K562 (cell line): ENCODE results near the gene WDR1. TPM values are rescaled to one million over a fixed set of nuclear protein-coding genes. Genes with fewer than 3 reads are reported as not detected.

Experiments used
- ATAC-seq: fragments of 200-7000 bp; cut with Tn5 transposase; 3 replicates; pipeline ENCODE4 v1.9.1; 2020; ENCODE audit warnings: moderate library complexity
- BruUV-seq: library from RNA; stranded (reverse); fragments of 400-500 nt; replicated peaks from 2 replicates; lab custom pipeline; 2021; lab: Mats Ljungman, UMichigan
- CTCF ChIA-PET: fragments of 300-600 bp; formaldehyde crosslinking; extraction: SDS; loops from one replicate; lab custom pipeline; 2021; ENCODE audit warnings: low intra/inter-chr PET ratio; lab: Yijun Ruan, JAX
- POLR2A ChIA-PET: fragments of 300-600, 350-650 bp; sonication (Branson Sonifier 250); formaldehyde crosslinking; extraction: SDS; loops from one replicate; lab custom pipeline; 2021; ENCODE audit warnings: antibody characterized with exemption, inconsistent platforms; lab: Yijun Ruan, JAX
- DNase-seq, 4 experiments: peaks; one replicate each; pipeline versions ENCODE4 v3.0.0 to v3.0.0-alpha.2; 2011 to 2018; ENCODE audit warnings: low spot score in 3 of 4, mixed read lengths in 3 of 4; ENCODE audit errors: extremely low read depth in 1 of 4
- FAIRE-seq: peaks from 2 replicates; lab custom pipeline; 2011; peaks lifted over from hg19 to GRCh38; lab: Jason Lieb, UNC
- H2AFZ ChIP-seq: 2 replicates; pipeline ENCODE4 v1.6.0; 2011; ENCODE audit warnings: low read depth, low read length, control low read depth, inconsistent platforms
- H3K27ac ChIP-seq: fragments of 200-600 bp; 3 replicates; pipeline ENCODE4 v1.8.0; 2011; ENCODE audit warnings: low read depth, mild to moderate bottlenecking, control low read depth, inconsistent platforms, low read length, moderate library complexity, mixed read lengths; ENCODE audit errors: extremely low read depth
- H3K27me3 ChIP-seq, 2 experiments: fragments of 300-600 bp in 1 of 2; 2 replicates in 1 of 2; 3 replicates in 1 of 2; pipeline versions ENCODE4 v1.6.0 to v1.8.0; 2011; ENCODE audit warnings: inconsistent platforms in 2 of 2, low read length in 2 of 2, mild to moderate bottlenecking in 1 of 2, mixed read lengths in 1 of 2, moderate library complexity in 1 of 2; ENCODE audit not compliant: control insufficient read depth in 2 of 2, insufficient read depth in 2 of 2
- H3K36me3 ChIP-seq: fragments of 300-600 bp; 3 replicates; pipeline ENCODE4 v1.8.0; 2011; ENCODE audit warnings: mild to moderate bottlenecking, low read length, inconsistent platforms; ENCODE audit not compliant: control insufficient read depth, insufficient read depth
- H3K4me1 ChIP-seq, 2 experiments: fragments of 200-600 bp in 1 of 2; replicated peaks in 1 of 2; 2 replicates in 1 of 2; 3 replicates in 1 of 2; pipeline versions ENCODE4 v1.5.1 to v1.8.0; 2011; ENCODE audit warnings: inconsistent platforms in 2 of 2, low read length in 2 of 2, mild to moderate bottlenecking in 1 of 2, mixed read lengths in 1 of 2, moderate library complexity in 1 of 2; ENCODE audit not compliant: control insufficient read depth in 2 of 2, insufficient read depth in 2 of 2
- H3K4me2 ChIP-seq: 2 replicates; pipeline ENCODE4 v1.6.1; 2011; ENCODE audit warnings: low read length, control low read depth, inconsistent platforms, mixed read lengths; ENCODE audit not compliant: insufficient read depth
- H3K4me3 ChIP-seq: fragments of 200-600 bp; sonication (generic), shearing (Covaris generic); 2 replicates; pipeline ENCODE4 v1.5.1; 2016; ENCODE audit warnings: control low read depth, inconsistent platforms
- H3K79me2 ChIP-seq: fragments of 200-600 bp; 3 replicates; pipeline ENCODE4 v1.8.0; 2011; ENCODE audit warnings: low read length, inconsistent platforms; ENCODE audit not compliant: control insufficient read depth, insufficient read depth
- H3K9ac ChIP-seq, 2 experiments: 2 replicates each; pipeline versions ENCODE4 v1.6.0 to v1.6.1; 2011; ENCODE audit warnings: low read depth in 2 of 2, low read length in 2 of 2, control low read depth in 1 of 2, inconsistent platforms in 1 of 2, mild to moderate bottlenecking in 1 of 2, mixed read lengths in 1 of 2; ENCODE audit not compliant: insufficient read depth in 1 of 2
- H3K9me1 ChIP-seq: one replicate; pipeline ENCODE4 v1.6.0; 2011; ENCODE audit warnings: inconsistent platforms, mild to moderate bottlenecking, low read length, moderate library complexity; ENCODE audit not compliant: control insufficient read depth, insufficient read depth
- H3K9me3 ChIP-seq: replicated peaks from 2 replicates; pipeline ENCODE4 v1.5.1; 2011; ENCODE audit warnings: low read depth, low read length, inconsistent platforms; ENCODE audit not compliant: control insufficient read depth, insufficient read depth
- H4K20me1 ChIP-seq: replicated peaks from 2 replicates; pipeline ENCODE4 v1.6.1; 2011; ENCODE audit warnings: low read length, inconsistent platforms, mixed read lengths; ENCODE audit not compliant: control insufficient read depth, insufficient read depth
- ARID3B ChIP-seq: fragments of 250-450 bp; sonication (Bioruptor Pico); IDR thresholded peaks from 2 replicates; pipeline ENCODE4 v1.4.0; 2020; ENCODE audit warnings: borderline replicate concordance
- ETV1 ChIP-seq: fragments of 450-650 bp; conservative IDR thresholded peaks from 2 replicates; pipeline ENCODE4 v1.6.1; 2016; ENCODE audit warnings: missing genetic modification characterization, control low read depth, low read depth, missing compliant biosample characterization
- GTF2F1 ChIP-seq: IDR thresholded peaks from 2 replicates; pipeline ENCODE4 v1.6.1; 2011; ENCODE audit warnings: low read depth, low read length, improper control_type of control experiment
- NFXL1 ChIP-seq: fragments of 450-650 bp; formaldehyde crosslinking; IDR thresholded peaks from 2 replicates; pipeline ENCODE4 v1.4.0; 2021; ENCODE audit warnings: mild to moderate bottlenecking
- SAP30 ChIP-seq: fragments of 200-600 bp; sonication (generic); IDR thresholded peaks from 2 replicates; pipeline ENCODE4 v1.6.1; 2012; ENCODE audit warnings: borderline replicate concordance, low read depth, mild to moderate bottlenecking, moderate library complexity, low read length, control low read depth, inconsistent platforms; ENCODE audit not compliant: insufficient read depth, poor library complexity, severe bottlenecking
- SMARCC2 ChIP-seq: fragments of 450-650 bp; IDR thresholded peaks from 2 replicates; pipeline ENCODE4 v1.6.1; 2017; ENCODE audit warnings: antibody characterized with exemption, moderate library complexity, mild to moderate bottlenecking, low read depth
- XRCC4 ChIP-seq: IDR thresholded peaks from one replicate; pipeline ENCODE4 v1.6.1; 2011; ENCODE audit not compliant: insufficient read depth, insufficient read length; ENCODE audit errors: extremely low read depth
- ZKSCAN3 ChIP-seq: fragments of 250-450 bp; sonication (Bioruptor Pico); IDR thresholded peaks from 2 replicates; pipeline ENCODE4 v1.4.0; 2020
- in situ Hi-C: fragments of 300-500 bp; cut with MboI; formaldehyde crosslinking; loops from 4 replicates; pipeline ENCODE4 v1.15.0; 2018; ENCODE audit warnings: inconsistent platforms, mixed read lengths
- intact Hi-C: fragments of 100-400 bp; cut with micrococcal nuclease; formaldehyde crosslinking; loops from 2 replicates; pipeline ENCODE4 v1.14.2; 2022
- polyA plus RNA-seq, 8 experiments: library from polyadenylated mRNA; depleted of rRNA in 4 of 8; stranded (reverse) in 5 of 8; unstranded in 3 of 8; fragments of >200 nt; fragmentation: Nextera tagmentation in 2 of 8; fragmentation: Illumina TruSeq in 1 of 8; extraction: Ambion mirVana in 2 of 8; extraction: Trizol in 1 of 8; gene quantifications; 2 replicates each; pipeline versions ENCODE4 v1.2.1 to v1.2.3, GENCODE V29; 2011 to 2014; ENCODE audit warnings: inconsistent platforms in 1 of 8, missing spikeins in 1 of 8
- total RNA-seq, 7 experiments: library from RNA; depleted of rRNA in 6 of 7; stranded (reverse); fragments of >200 nt in 6 of 7; fragmentation: Illumina TruSeq in 2 of 7; extraction: Trizol in 2 of 7; gene quantifications; 2 replicates each; pipeline versions ENCODE4 v1.2.1 to v1.2.3, GENCODE V29; 2011 to 2021; ENCODE audit warnings: low replicate concordance in 1 of 7
- TF ChIP-seq, protein P1 (sequence below): fragments of 250-450 bp; sonication (Bioruptor Pico); IDR thresholded peaks from 2 replicates; pipeline ENCODE4 v1.8.0; 2022; ENCODE audit warnings: moderate library complexity, mild to moderate bottlenecking, inconsistent platforms
- TF ChIP-seq, protein P2 (sequence below): sonication (generic); formaldehyde crosslinking; IDR thresholded peaks from 2 replicates; pipeline ENCODE4 v1.8.0; 2022; ENCODE audit warnings: mild to moderate bottlenecking, missing genetic modification reagents, borderline replicate concordance

WDR1 gene
- total and polyA plus RNA-seq, 9 of the 15 experiments (the other 6 are each of a cell fraction or from before 2014, with no cell fraction given): 16.1 to 213 (median 125) TPM

DNA sequence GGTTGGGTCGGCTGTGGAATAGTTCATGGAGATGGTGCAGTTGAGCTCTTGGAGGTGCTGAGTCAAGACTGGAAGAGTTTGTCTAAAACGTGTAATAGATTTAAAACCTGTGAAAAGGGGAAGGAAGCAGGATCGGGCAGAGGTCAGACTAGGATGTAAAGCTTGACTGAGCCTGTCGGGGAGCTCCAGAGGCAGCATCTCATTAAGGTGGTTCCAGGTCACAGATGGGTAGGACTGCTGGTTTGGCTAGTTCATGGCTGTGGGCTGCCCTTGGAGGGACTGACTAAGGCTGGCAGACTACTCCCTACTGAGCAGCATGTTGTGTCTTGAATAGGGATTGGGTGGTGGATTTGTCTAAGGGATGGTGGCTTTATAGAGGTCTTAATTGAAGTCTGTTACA is 28.4 kb upstream of the WDR1 start (continued):
- TF ChIP-seq ARID3B (CRISPR knock-in tag): no peak
- no peak for TF ChIP-seq ETV1 (tag)
- no peak for TF ChIP-seq NFXL1 (CRISPR knock-in tag)
- TF ChIP-seq, protein P1, sequence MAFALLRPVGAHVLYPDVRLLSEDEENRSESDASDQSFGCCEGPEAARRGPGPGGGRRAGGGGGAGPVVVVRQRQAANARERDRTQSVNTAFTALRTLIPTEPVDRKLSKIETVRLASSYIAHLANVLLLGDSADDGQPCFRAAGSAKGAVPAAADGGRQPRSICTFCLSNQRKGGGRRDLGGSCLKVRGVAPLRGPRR (CRISPR knock-in tag): no peak
- TF ChIP-seq, protein P2, sequence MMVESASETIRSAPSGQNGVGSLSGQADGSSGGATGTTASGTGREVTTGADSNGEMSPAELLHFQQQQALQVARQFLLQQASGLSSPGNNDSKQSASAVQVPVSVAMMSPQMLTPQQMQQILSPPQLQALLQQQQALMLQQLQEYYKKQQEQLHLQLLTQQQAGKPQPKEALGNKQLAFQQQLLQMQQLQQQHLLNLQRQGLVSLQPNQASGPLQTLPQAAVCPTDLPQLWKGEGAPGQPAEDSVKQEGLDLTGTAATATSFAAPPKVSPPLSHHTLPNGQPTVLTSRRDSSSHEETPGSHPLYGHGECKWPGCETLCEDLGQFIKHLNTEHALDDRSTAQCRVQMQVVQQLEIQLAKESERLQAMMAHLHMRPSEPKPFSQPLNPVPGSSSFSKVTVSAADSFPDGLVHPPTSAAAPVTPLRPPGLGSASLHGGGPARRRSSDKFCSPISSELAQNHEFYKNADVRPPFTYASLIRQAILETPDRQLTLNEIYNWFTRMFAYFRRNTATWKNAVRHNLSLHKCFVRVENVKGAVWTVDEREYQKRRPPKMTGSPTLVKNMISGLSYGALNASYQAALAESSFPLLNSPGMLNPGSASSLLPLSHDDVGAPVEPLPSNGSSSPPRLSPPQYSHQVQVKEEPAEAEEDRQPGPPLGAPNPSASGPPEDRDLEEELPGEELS (CRISPR knock-in tag): no peak

- no peak for TF ChIP-seq SMARCC2
- no peak for TF ChIP-seq ZKSCAN3
- TF ChIP-seq XRCC4: no peak
- TF ChIP-seq GTF2F1: no peak
- TF ChIP-seq SAP30: no peak
- TF ChIP-seq, all 486 proteins: peak for 0
- H4K20me1 ChIP-seq: no peaks in the 10 kb centered on the region
- H3K4me2 ChIP-seq: no peak overlapping the region
- CTCF ChIA-PET: no interaction called here
- no peak for DNase-seq
- H3K27me3 ChIP-seq: peaks cover 32 to 62% of the 10 kb centered on the region in 2 experiments; a peak in 3 of 5 replicates
- in situ Hi-C loops: no loop called here
- POLR2A ChIA-PET: interaction anchor here (0.8 to 5.0 kb wide), 4 partner anchors 10 to 26 kb away, joined by 5 to 56 read pairs (median 6); partner anchors contain the start of gene WDR1
- H3K9me1 ChIP-seq: no peaks in the 10 kb centered on the region
- intact Hi-C loops: no loop called here
- H3K36me3 ChIP-seq: no peaks in the 10 kb centered on the region
- ATAC-seq: 0 out of 3 replicates have a peak, but pooled peaks have one; percentile 27
- no TSS peak for BruUV-seq
- FAIRE-seq: no peak
- H3K79me2 ChIP-seq: no peaks in the 10 kb centered on the region
- H3K9ac ChIP-seq: no peak overlapping the region
- H3K9me3 ChIP-seq: no peaks in the 10 kb centered on the region
- no peak overlapping the region for H2AFZ ChIP-seq
- no peak overlapping the region for H3K4me3 ChIP-seq
- H3K27ac ChIP-seq: no peak overlapping the region
- H3K4me1 ChIP-seq: no peaks in the 10 kb centered on the region
Measured at GRCh38 chr4:10144479-10144878, 27.9 kb upstream of the WDR1 start.
